GM10248 (cell line): ENCODE measurements around the gene CASP5.

Experiments used
- CTCF ChIA-PET: fragments of 300-600 bp; sonication (Branson Sonifier 250); formaldehyde crosslinking; extraction: SDS; loops from one replicate; lab custom pipeline; 2021; ENCODE audit warnings: antibody characterized with exemption; lab: Yijun Ruan, JAX
- POLR2A ChIA-PET: fragments of 350-650 bp; sonication (Branson Sonifier 250); formaldehyde crosslinking; extraction: SDS; loops from one replicate; lab custom pipeline; 2020; ENCODE audit warnings: antibody characterized with exemption; lab: Yijun Ruan, JAX
- DNase-seq: peaks from one replicate; pipeline ENCODE4 v3.0.0; 2012; ENCODE audit errors: extremely low spot score
- TF ChIP-seq, protein P1 (sequence below): IDR thresholded peaks from 2 replicates; pipeline ENCODE4 v1.5.1; 2012; ENCODE audit warnings: mild to moderate bottlenecking, low read depth; ENCODE audit errors: extremely low read depth, missing control alignments, control extremely low read depth

Gene CASP5

DNA sequence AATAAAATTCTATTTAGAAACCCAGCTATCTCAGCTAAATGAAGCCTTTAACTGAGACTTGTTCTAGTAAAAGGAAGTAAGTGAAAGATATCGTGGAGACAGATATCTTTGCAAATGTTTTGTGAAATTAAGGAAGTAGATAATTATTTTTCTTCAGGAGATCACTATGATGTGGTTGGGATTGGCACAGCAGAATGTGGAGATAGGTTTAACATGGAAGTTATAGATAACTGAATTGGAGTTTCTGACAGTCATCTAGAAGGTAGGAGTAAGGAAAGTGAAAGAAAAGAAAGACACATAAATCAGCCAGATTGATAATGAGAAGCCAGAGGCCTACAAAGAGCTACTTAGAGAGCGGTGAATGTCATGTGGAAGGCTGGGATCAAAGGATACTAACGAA, 4.7 kb upstream of the CASP5 start:
- POLR2A ChIA-PET = no interaction called here
- TF ChIP-seq, protein P1, sequence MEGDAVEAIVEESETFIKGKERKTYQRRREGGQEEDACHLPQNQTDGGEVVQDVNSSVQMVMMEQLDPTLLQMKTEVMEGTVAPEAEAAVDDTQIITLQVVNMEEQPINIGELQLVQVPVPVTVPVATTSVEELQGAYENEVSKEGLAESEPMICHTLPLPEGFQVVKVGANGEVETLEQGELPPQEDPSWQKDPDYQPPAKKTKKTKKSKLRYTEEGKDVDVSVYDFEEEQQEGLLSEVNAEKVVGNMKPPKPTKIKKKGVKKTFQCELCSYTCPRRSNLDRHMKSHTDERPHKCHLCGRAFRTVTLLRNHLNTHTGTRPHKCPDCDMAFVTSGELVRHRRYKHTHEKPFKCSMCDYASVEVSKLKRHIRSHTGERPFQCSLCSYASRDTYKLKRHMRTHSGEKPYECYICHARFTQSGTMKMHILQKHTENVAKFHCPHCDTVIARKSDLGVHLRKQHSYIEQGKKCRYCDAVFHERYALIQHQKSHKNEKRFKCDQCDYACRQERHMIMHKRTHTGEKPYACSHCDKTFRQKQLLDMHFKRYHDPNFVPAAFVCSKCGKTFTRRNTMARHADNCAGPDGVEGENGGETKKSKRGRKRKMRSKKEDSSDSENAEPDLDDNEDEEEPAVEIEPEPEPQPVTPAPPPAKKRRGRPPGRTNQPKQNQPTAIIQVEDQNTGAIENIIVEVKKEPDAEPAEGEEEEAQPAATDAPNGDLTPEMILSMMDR = no peak
- CTCF ChIA-PET = no interaction called here
- DNase-seq = no peak

DNA sequence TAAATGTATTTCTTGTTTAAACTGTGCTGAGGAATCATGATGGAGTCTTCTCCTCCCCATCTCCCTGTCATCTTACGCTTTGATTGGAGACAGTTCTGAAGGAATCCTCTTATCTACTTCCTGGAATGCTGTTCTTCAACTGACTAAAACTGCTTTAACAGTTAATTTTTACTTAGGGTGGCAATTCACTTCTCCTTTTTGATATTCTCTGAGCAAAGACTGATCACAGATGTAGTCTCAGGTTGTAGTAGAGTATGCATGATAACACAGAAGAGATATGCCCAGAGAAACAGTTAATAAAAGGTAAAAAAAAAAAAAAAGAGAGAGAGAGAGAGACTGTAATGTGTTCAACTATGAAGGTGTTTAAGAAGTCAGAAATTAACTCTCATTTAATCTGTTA, 1.4 kb upstream of the CASP5 start:
- TF ChIP-seq, protein P1 = no peak
- ChIA-PET POLR2A (no interaction called here), CTCF (no interaction called here)
- DNase-seq = no peak

DNA sequence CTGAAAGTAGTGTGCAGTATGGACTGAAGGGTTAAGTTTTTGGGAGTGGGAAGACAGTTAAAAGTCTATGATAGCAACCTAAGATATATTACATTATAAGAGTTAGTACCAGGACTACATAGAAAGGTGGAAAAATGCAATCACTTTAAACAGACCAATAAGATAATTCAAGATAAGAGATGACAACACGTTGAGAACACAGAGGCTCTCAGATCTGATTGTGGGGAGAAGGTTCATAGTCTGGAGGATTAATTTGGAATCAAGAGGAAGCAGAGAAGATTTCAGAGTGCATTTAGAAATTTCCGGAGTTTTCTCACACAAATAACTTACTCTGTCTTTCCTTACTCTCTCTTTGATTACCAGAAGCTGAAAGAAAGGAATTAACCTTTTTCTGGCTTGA, 441 bp downstream of the CASP5 start:
- no peak for DNase-seq
- TF ChIP-seq, protein P1 = no peak
- ChIA-PET POLR2A (no interaction called here), CTCF (interaction anchor here (1.7 kb wide), 1 partner anchor 10 kb away, joined by 5 read pairs; no protein-coding TSS in a partner anchor)

DNA sequence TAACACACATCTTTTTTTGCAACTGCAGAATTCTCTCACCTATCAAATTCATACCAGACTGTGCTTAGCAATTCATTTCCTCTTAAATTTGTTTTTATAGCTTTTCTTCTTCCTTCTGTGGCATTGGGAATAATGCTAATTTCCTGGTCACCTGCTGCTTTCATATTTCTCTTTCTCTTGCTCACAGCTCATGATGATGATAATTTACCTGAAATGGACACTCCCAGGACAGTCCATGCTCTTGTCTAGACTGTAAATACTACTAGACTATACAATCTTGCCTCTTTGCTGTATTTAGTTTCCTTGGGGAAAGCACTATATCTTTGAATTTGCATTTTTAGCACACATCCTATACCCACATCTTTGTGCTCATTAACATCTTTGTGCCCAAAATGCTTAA, 15.5 kb downstream of the CASP5 start:
- TF ChIP-seq, protein P1 = no peak
- ChIA-PET POLR2A (no interaction called here), CTCF (interaction anchor here (1.8 kb wide), 1 partner anchor 23 kb away, joined by 6 read pairs; no protein-coding TSS in a partner anchor)
- no peak for DNase-seq

DNA sequence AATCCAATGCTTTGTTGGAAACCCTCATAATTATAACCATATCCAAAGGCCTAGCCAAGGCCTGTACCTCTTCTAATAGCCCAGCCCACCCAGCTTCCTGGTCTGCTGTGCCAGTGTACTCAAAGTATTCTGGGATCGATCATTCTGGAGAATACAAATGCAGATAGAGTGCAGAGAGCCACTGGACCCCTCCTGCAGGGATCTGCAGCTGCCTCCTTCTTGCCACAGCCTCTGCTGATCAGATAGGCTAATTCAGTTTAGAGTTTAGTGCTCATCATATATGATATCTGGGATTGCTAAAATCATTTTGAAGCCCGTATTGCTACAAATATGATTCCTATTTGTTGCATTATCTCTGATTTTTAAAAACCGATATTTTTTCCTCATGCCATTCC, 17.5 kb downstream of the CASP5 start:
- no peak for DNase-seq
- POLR2A ChIA-PET = no interaction called here
- CTCF ChIA-PET = no interaction called here
- TF ChIP-seq, protein P1 = no peak

DNA sequence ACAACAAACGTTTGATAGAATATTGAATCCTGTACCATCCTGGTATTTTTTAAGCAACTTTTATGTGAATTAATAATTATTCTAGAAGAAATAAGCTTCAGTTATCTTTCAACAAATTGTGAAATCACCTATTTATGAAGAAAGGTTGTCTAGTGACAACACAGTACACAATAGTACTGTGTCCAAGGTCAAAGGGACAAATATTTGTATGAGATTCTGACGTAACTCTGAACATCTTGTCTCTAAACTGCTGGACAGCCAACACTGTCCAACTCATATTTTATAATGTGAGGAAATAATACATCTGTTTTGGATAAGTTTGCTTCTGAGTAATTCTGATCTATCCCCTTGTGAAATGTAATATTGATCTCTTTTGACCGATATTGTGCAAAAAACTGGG, 18.9 kb downstream of the CASP5 start:
- POLR2A ChIA-PET = no interaction called here
- TF ChIP-seq, protein P1 = no peak
- DNase-seq = no peak
- CTCF ChIA-PET = no interaction called here
